Keratinocyte (primary cell): Measurements from ENCODE around the gene CHD9.

ENCODE experiments used
- EZH2 ChIP-seq: IDR thresholded peaks from one replicate; pipeline ENCODE4 v1.6.1; 2012; ENCODE audit warnings: inconsistent platforms, mild to moderate bottlenecking, low read length, moderate library complexity
- TF ChIP-seq, protein P1 (sequence below), 3 experiments: IDR thresholded peaks in 1 of 3; conservative IDR thresholded peaks in 1 of 3; optimal IDR thresholded peaks in 1 of 3; 2 replicates in 2 of 3; 3 replicates in 1 of 3; pipeline versions ENCODE3 to v1.5.1; 2011; ENCODE audit warnings: low read length in 3 of 3, mild to moderate bottlenecking in 3 of 3, moderate library complexity in 2 of 3, control low read depth in 1 of 3, inconsistent platforms in 1 of 3; ENCODE audit not compliant: insufficient read depth in 2 of 3; ENCODE audit errors: extremely low read depth in 1 of 3

- no peak for TF ChIP-seq EZH2
- TF ChIP-seq, protein P1, sequence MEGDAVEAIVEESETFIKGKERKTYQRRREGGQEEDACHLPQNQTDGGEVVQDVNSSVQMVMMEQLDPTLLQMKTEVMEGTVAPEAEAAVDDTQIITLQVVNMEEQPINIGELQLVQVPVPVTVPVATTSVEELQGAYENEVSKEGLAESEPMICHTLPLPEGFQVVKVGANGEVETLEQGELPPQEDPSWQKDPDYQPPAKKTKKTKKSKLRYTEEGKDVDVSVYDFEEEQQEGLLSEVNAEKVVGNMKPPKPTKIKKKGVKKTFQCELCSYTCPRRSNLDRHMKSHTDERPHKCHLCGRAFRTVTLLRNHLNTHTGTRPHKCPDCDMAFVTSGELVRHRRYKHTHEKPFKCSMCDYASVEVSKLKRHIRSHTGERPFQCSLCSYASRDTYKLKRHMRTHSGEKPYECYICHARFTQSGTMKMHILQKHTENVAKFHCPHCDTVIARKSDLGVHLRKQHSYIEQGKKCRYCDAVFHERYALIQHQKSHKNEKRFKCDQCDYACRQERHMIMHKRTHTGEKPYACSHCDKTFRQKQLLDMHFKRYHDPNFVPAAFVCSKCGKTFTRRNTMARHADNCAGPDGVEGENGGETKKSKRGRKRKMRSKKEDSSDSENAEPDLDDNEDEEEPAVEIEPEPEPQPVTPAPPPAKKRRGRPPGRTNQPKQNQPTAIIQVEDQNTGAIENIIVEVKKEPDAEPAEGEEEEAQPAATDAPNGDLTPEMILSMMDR (optimal IDR thresholded peaks at IDR 0.05 in 1 of 3, IDR thresholded peaks at IDR 0.05 in 1 of 3, conservative IDR thresholded peaks at IDR 0.05 in 1 of 3; ENCODE audit: extremely low read depth in 1 of 3, insufficient read depth in 2 of 3, low read length in 3 of 3) = no peak
Observed at GRCh38 chr16:53187775-53188174, 133.0 kb downstream of the CHD9 start.
